Measurements from ENCODE around the gene CCDC83.

GRCh38 chr11:85867751-85868150, 12.6 kb downstream of the CCDC83 start:
- TF ChIP-seq TEAD4 (IDR thresholded peaks at IDR 0.05) (no peak), MAX (IDR thresholded peaks at IDR 0.05) (no peak), REST (IDR thresholded peaks at IDR 0.05; ENCODE audit: low read depth) (no peak), YY1 (IDR thresholded peaks at IDR 0.05; ENCODE audit: low read depth) (no peak), CREB1 (IDR thresholded peaks at IDR 0.05; ENCODE audit: low read depth) (no peak), RAD21 (IDR thresholded peaks at IDR 0.05; ENCODE audit: low read depth) (no peak), EP300 (IDR thresholded peaks at IDR 0.05; ENCODE audit: borderline replicate concordance) (no peak), USF1 (IDR thresholded peaks at IDR 0.05) (no peak), FOXM1 (IDR thresholded peaks at IDR 0.05; ENCODE audit: borderline replicate concordance, low read depth) (no peak), NFIC (IDR thresholded peaks at IDR 0.05) (no peak), TAF1 (IDR thresholded peaks at IDR 0.05; ENCODE audit: low read depth) (no peak), ZBTB7A (IDR thresholded peaks at IDR 0.05; ENCODE audit: low read depth) (no peak), CEBPB (IDR thresholded peaks at IDR 0.05) (no peak), TCF12 (IDR thresholded peaks at IDR 0.05; ENCODE audit: low read depth) (no peak)
